SU-DHL-6 (cell line): Measurements from ENCODE around the gene SEC14L1.

ENCODE experiments used
- CTCF ChIP-seq: fragments of 200-600 bp; sonication (generic); IDR thresholded peaks from one replicate; pipeline ENCODE4 v1.5.1; 2017; ENCODE audit warnings: antibody characterized with exemption, mild to moderate bottlenecking, low read length, moderate library complexity; ENCODE audit not compliant: insufficient read depth, poor library complexity, severe bottlenecking
- EZH2phosphoT487 ChIP-seq: fragments of 200-600 bp; sonication (generic), shearing (Covaris generic); conservative IDR thresholded peaks from 2 replicates; pipeline ENCODE4 v1.6.1; 2018; ENCODE audit warnings: mild to moderate bottlenecking, antibody characterized with exemption, low read length, moderate library complexity, mixed read lengths

GRCh38 chr17:77190576-77190975 is 49.8 kb downstream of the SEC14L1 start:
- no peak for TF ChIP-seq CTCF
- no peak for TF ChIP-seq EZH2phosphoT487
